Muscle layer of duodenum (tissue), 2 donors: ENCODE results near the gene ZNF566.

Experiments
- H3K27ac ChIP-seq: one replicate; pipeline ENCODE4 v1.7.0; 2013; ENCODE audit warnings: mild to moderate bottlenecking, low read length
- H3K27me3 ChIP-seq: one replicate; pipeline ENCODE4 v1.7.0; 2013; ENCODE audit warnings: low read depth, mild to moderate bottlenecking, control low read depth, low read length
- H3K36me3 ChIP-seq, 2 donors: one replicate each; pipeline ENCODE4 v1.7.0; 2013; ENCODE audit warnings: low read length in 2 of 2, control low read depth in 1 of 2, mild to moderate bottlenecking in 1 of 2; ENCODE audit not compliant: insufficient read depth in 2 of 2, control insufficient read depth in 1 of 2
- H3K4me1 ChIP-seq, 2 donors: one replicate each; pipeline ENCODE4 v1.7.0; 2013; ENCODE audit warnings: low read length in 2 of 2, mild to moderate bottlenecking in 2 of 2, control low read depth in 1 of 2, moderate library complexity in 1 of 2; ENCODE audit not compliant: insufficient read depth in 2 of 2, control insufficient read depth in 1 of 2
- H3K4me3 ChIP-seq, 2 donors: one replicate each; pipeline ENCODE4 v1.7.0; 2013; ENCODE audit warnings: low read length in 2 of 2, low read depth in 1 of 2, mild to moderate bottlenecking in 1 of 2
- H3K9me3 ChIP-seq, 2 donors: one replicate each; pipeline ENCODE4 v1.7.0; 2013; ENCODE audit warnings: low read length in 2 of 2, control low read depth in 1 of 2, mild to moderate bottlenecking in 1 of 2; ENCODE audit not compliant: control insufficient read depth in 1 of 2
- donor health status: healthy.

ZNF566 gene

GRCh38 chr19:36398571-36398970 lies 90.8 kb downstream of the ZNF566 start:
- peaks cover 33 to 73% of the 10 kb centered on the region in 2 donors for H3K36me3 ChIP-seq
- no peaks in the 10 kb centered on the region for H3K4me1 ChIP-seq
- no peaks in the 10 kb centered on the region for H3K27me3 ChIP-seq
- H3K27ac ChIP-seq: no peak overlapping the region
- H3K4me3 ChIP-seq: peak overlapping the region in 1 of 2 donors; percentile 17
- peaks cover 23 to 28% of the 10 kb centered on the region in 2 donors for H3K9me3 ChIP-seq
